B cell (primary cell): ENCODE measurements around the gene MLEC. TPM values are rescaled to one million over a fixed set of nuclear protein-coding genes. Genes with fewer than 3 reads are reported as not detected.

Experiments
- ATAC-seq: fragments of 200-7000 bp; cut with Tn5 transposase; one replicate; pipeline ENCODE4 v1.10.0; 2021; ENCODE audit warnings: low read depth, mild to moderate bottlenecking, moderate number of reproducible peaks, moderate library complexity
- CTCF ChIA-PET: fragments of 350-600 bp; sonication (Branson Sonifier 250); formaldehyde crosslinking; loops from one replicate; lab custom pipeline; 2021; ENCODE audit warnings: antibody characterized with exemption, inconsistent platforms; lab: Charles Lee
- POLR2A ChIA-PET: fragments of 350-600 bp; sonication (Branson Sonifier 250); formaldehyde crosslinking; loops from one replicate; lab custom pipeline; 2021; ENCODE audit warnings: antibody characterized with exemption; lab: Charles Lee
- DNase-seq: peaks from one replicate; pipeline ENCODE4 v3.0.0; 2013
- H2AFZ ChIP-seq: 2 replicates; pipeline ENCODE4 v1.6.1; 2012; ENCODE audit warnings: mild to moderate bottlenecking, low read depth, low read length; ENCODE audit not compliant: insufficient read depth, poor library complexity, severe bottlenecking
- H3K27ac ChIP-seq, 2 donors: 1 replicate in 1 of 2; 2 replicates in 1 of 2; pipeline ENCODE4 v1.5.1; 2012 to 2013; ENCODE audit warnings: low read length in 2 of 2, mild to moderate bottlenecking in 2 of 2, moderate library complexity in 1 of 2
- H3K27me3 ChIP-seq, 4 experiments: fragments of 200-600 bp in 1 of 4; sonication (generic) in 1 of 4; replicated peaks in 1 of 4; 1 replicate in 2 of 4; 2 replicates in 2 of 4; pipeline versions ENCODE4 v1.6.1 to v1.7.0; 2013 to 2016; ENCODE audit warnings: low read length in 3 of 4, mild to moderate bottlenecking in 2 of 4, mixed read lengths in 1 of 4, moderate library complexity in 1 of 4; ENCODE audit not compliant: insufficient read depth in 4 of 4, control insufficient read depth in 3 of 4; ENCODE audit errors: control extremely low read depth in 1 of 4
- H3K36me3 ChIP-seq, 2 experiments: replicated peaks in 1 of 2; 1 replicate in 1 of 2; 2 replicates in 1 of 2; pipeline versions ENCODE4 v1.6.1 to v1.7.1; 2013; ENCODE audit warnings: low read length in 1 of 2; ENCODE audit not compliant: insufficient read depth in 2 of 2, control insufficient read depth in 1 of 2; ENCODE audit errors: control extremely low read depth in 1 of 2, extremely low read depth in 1 of 2
- H3K4me1 ChIP-seq, 2 donors: fragments of 200-600 bp in 1 of 2; sonication (generic) in 1 of 2; 1 replicate in 1 of 2; 2 replicates in 1 of 2; pipeline versions ENCODE4 v1.5.1 to v1.6.1; 2013 to 2017; ENCODE audit warnings: low read length in 2 of 2; ENCODE audit not compliant: control insufficient read depth in 2 of 2, insufficient read depth in 2 of 2
- H3K4me2 ChIP-seq: replicated peaks from 2 replicates; pipeline ENCODE3; 2012; ENCODE audit warnings: mild to moderate bottlenecking, low read depth, low read length; ENCODE audit not compliant: poor library complexity, severe bottlenecking
- H3K4me3 ChIP-seq, 5 experiments: fragments of 200-600 bp in 1 of 5; sonication (generic) in 1 of 5; 1 replicate in 3 of 5; 2 replicates in 2 of 5; pipeline versions ENCODE4 v1.5.1 to v1.7.0; 2011 to 2016; ENCODE audit warnings: low read length in 4 of 5, mild to moderate bottlenecking in 4 of 5, low read depth in 2 of 5, control low read depth in 1 of 5, moderate library complexity in 1 of 5; ENCODE audit not compliant: insufficient read depth in 1 of 5; ENCODE audit errors: control extremely low read depth in 1 of 5, extremely low read depth in 1 of 5
- H3K79me2 ChIP-seq: fragments of 200-600 bp; sonication (generic); one replicate; pipeline ENCODE4 v1.6.0; 2016; ENCODE audit warnings: low read length; ENCODE audit not compliant: control insufficient read depth, insufficient read depth
- H3K9ac ChIP-seq: fragments of 200-600 bp; sonication (generic); 2 replicates; pipeline ENCODE4 v1.6.1; 2017; ENCODE audit warnings: mild to moderate bottlenecking, low read length, moderate library complexity
- H3K9me3 ChIP-seq, 3 donors: one replicate each; pipeline versions ENCODE4 v1.6.1 to v1.7.1; 2013; ENCODE audit warnings: low read length in 2 of 3; ENCODE audit not compliant: control insufficient read depth in 2 of 3, insufficient read depth in 1 of 3; ENCODE audit errors: control extremely low read depth in 1 of 3
- H4K20me1 ChIP-seq: 2 replicates; pipeline ENCODE4 v1.6.0; 2012; ENCODE audit warnings: mild to moderate bottlenecking, low read length; ENCODE audit not compliant: insufficient read depth, control insufficient read depth, poor library complexity, severe bottlenecking
- H3K27ac Mint-ChIP-seq: one replicate; pipeline ENCODE4 v1.8.0; 2021; ENCODE audit warnings: mixed read lengths
- H3K27me3 Mint-ChIP-seq: one replicate; pipeline ENCODE4 v1.8.0; 2021; ENCODE audit warnings: mixed read lengths
- H3K4me1 Mint-ChIP-seq: one replicate; pipeline ENCODE4 v1.8.0; 2021; ENCODE audit warnings: mixed read lengths
- H3K4me3 Mint-ChIP-seq: one replicate; pipeline ENCODE4 v1.8.0; 2021; ENCODE audit warnings: mixed read lengths
- H3K9me3 Mint-ChIP-seq: one replicate; pipeline ENCODE4 v1.8.0; 2022; ENCODE audit warnings: mixed read lengths; ENCODE audit not compliant: insufficient read depth
- CTCF ChIP-seq: fragments of 200-600 bp; IDR thresholded peaks from one replicate; pipeline ENCODE4 v1.8.0; 2022; ENCODE audit warnings: antibody characterized with exemption, mild to moderate bottlenecking
- EZH2 ChIP-seq: IDR thresholded peaks from 2 replicates; pipeline ENCODE4 v1.6.1; 2012; ENCODE audit warnings: borderline replicate concordance, low read depth, mild to moderate bottlenecking, moderate library complexity, low read length; ENCODE audit not compliant: insufficient read depth, poor library complexity, severe bottlenecking
- WGBS: methylation state at CpG from one replicate; pipeline ENCODE4 v1.1.5; 2013; ENCODE audit warnings: missing lambda C conversion rate; ENCODE audit not compliant: insufficient coverage; 5-methylcytosine and 5-hydroxymethylcytosine counted together
- intact Hi-C: fragments of 100-400 bp; cut with micrococcal nuclease; formaldehyde crosslinking; loops from one replicate; pipeline ENCODE4 v1.10.0; 2022
- polyA plus RNA-seq: library from polyadenylated mRNA; depleted of rRNA; stranded (reverse); fragments of >200 nt; gene quantifications from 2 replicates; pipeline ENCODE4 v1.2.3, GENCODE V29; 2012
- total RNA-seq, 2 donors: library from RNA; stranded (reverse); fragments of 120-200 nt in 1 of 2; gene quantifications; 1 replicate in 1 of 2; 2 replicates in 1 of 2; pipeline versions ENCODE4 v1.2.3 to v1.2.4, GENCODE V29; 2013 to 2022

Gene MLEC
- total and polyA plus RNA-seq, 2 donors (not counting 1 experiment from before 2014, with no cell fraction given) = 5.5 to 52.6 TPM

GRCh38 chr12:120663741-120664140, 23.2 kb upstream of the MLEC start:
- intact Hi-C loops = no loop called here
- Histone ChIP-seq H3K4me3 (no peak overlapping the region), H3K4me2 (no peak overlapping the region), H3K27ac (no peak overlapping the region), H3K79me2 (no peaks in the 10 kb centered on the region), H2AFZ (no peak overlapping the region), H3K9me3 (peaks cover 0 to 2% (median 0%) of the 10 kb centered on the region in 3 donors), H3K4me1 (peaks cover 35 to 47% of the 10 kb centered on the region in 2 donors), H3K9ac (no peak overlapping the region), H3K27me3 (peaks cover 0 to 11% (median 0%) of the 10 kb centered on the region in 4 experiments), H4K20me1 (no peaks in the 10 kb centered on the region), H3K36me3 (no peaks in the 10 kb centered on the region)
- ChIA-PET CTCF (interaction anchor here (3.4 kb wide), 1 partner anchor 15 kb away, joined by 35 read pairs; no protein-coding TSS in a partner anchor), POLR2A (no interaction called here)
- peaks cover 29% of the 10 kb centered on the region for H3K4me1 Mint-ChIP-seq
- DNase-seq (no peak), ATAC-seq (no peak)
- H3K9me3 Mint-ChIP-seq = no peaks in the 10 kb centered on the region
- H3K4me3 Mint-ChIP-seq = no peak overlapping the region
- H3K27ac Mint-ChIP-seq = peak overlapping the region; percentile 37
- TF ChIP-seq EZH2 (no peak), CTCF (no peak)
- 88% methylated on average over 5 of the region's 5 CpGs for WGBS
- peaks cover 6% of the 10 kb centered on the region for H3K27me3 Mint-ChIP-seq

GRCh38 chr12:120666571-120667390, 20.2 kb upstream of the MLEC start:
- Mint-ChIP-seq H3K4me1 (peaks cover 56% of the 10 kb centered on the region), H3K9me3 (no peaks in the 10 kb centered on the region), H3K27ac (peak overlapping the region; percentile 63), H3K27me3 (peaks cover 8% of the 10 kb centered on the region), H3K4me3 (peak overlapping the region; percentile 23)
- Histone ChIP-seq H3K36me3 (no peaks in the 10 kb centered on the region), H4K20me1 (no peaks in the 10 kb centered on the region), H3K27me3 (peaks cover 0 to 4% (median 0%) of the 10 kb centered on the region in 4 experiments), H2AFZ (no peak overlapping the region), H3K4me1 (peaks cover 58 to 69% of the 10 kb centered on the region in 2 donors), H3K4me2 (no peak overlapping the region), H3K9me3 (peaks cover 0 to 4% (median 0%) of the 10 kb centered on the region in 3 donors), H3K9ac (no peak overlapping the region), H3K4me3 (no peak overlapping the region), H3K79me2 (no peaks in the 10 kb centered on the region), H3K27ac (no peak overlapping the region)
- no peak for DNase-seq
- intact Hi-C loops = loop anchor here (5.0 kb wide), 1 partner anchor 46 kb away; the partner anchor contains the start of gene UNC119B
- POLR2A ChIA-PET = interaction anchor here (0.6 to 1.6 kb wide), 6 partner anchors 18 to 427 kb away, joined by 3 to 10 read pairs (median 4); partner anchors contain the start of gene MLEC
- no peak for TF ChIP-seq EZH2
- no peak for TF ChIP-seq CTCF
- CTCF ChIA-PET = interaction anchor here (0.7 to 15.8 kb wide), 7 partner anchors 9 to 214 kb away, joined by 3 to 204 read pairs (median 5); no protein-coding TSS in a partner anchor
- 95% methylated on average over 34 of the region's 34 CpGs for WGBS
- ATAC-seq = no peak
